ENCODE results near the gene GRM5.
"Not testable (repeated sequence)": the region's sequence is repeated elsewhere in the genome, so short reads cannot be mapped to it uniquely, and the experiment has no call there.

The GRM5 gene

DNA sequence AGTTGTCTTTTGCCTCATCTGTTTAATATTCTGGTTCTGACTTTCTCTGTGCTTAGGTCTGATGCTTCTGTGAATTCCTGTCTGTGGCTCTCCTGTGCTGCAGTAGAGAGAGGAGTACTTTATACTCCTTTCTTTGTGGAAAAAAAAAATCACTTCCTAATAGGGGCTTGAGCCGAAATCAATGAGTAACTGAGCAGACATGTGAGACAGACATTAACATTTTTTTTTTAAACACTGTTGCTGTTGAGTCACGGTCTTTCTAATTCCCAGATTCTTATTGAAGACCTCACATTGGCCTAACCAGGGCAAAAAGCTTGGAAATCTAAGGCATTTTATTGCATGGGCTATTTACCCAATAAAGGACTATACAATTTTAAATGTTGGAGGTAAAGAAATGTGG, 86.1 kb downstream of the GRM5 start:
- Histone ChIP-seq H3K9ac (ENCODE audit: low read length) (no peak overlapping the region), H3K36me3 (replicated peaks; ENCODE audit: low read depth, low read length) (no peaks in the 10 kb centered on the region), H3K4me1 (ENCODE audit: low read length) (no peaks in the 10 kb centered on the region), H3K79me2 (ENCODE audit: low read length) (no peaks in the 10 kb centered on the region), H3K27me3 (ENCODE audit: low read depth, low read length) (no peaks in the 10 kb centered on the region), H3K27ac (ENCODE audit: low read length) (no peak overlapping the region), H4K20me1 (ENCODE audit: insufficient read depth, low read length) (no peaks in the 10 kb centered on the region), H3K4me3 (ENCODE audit: low read length) (no peak overlapping the region), H2AFZ (ENCODE audit: low read depth, low read length) (no peak overlapping the region), H3K4me2 (ENCODE audit: low read length) (no peak overlapping the region), H3K9me3 (ENCODE audit: insufficient read depth, low read length) (no peaks in the 10 kb centered on the region)
- no peak for TF ChIP-seq EZH2phosphoT487 (IDR thresholded peaks at IDR 0.05; ENCODE audit: low read depth)
- TF ChIP-seq, protein P1, sequence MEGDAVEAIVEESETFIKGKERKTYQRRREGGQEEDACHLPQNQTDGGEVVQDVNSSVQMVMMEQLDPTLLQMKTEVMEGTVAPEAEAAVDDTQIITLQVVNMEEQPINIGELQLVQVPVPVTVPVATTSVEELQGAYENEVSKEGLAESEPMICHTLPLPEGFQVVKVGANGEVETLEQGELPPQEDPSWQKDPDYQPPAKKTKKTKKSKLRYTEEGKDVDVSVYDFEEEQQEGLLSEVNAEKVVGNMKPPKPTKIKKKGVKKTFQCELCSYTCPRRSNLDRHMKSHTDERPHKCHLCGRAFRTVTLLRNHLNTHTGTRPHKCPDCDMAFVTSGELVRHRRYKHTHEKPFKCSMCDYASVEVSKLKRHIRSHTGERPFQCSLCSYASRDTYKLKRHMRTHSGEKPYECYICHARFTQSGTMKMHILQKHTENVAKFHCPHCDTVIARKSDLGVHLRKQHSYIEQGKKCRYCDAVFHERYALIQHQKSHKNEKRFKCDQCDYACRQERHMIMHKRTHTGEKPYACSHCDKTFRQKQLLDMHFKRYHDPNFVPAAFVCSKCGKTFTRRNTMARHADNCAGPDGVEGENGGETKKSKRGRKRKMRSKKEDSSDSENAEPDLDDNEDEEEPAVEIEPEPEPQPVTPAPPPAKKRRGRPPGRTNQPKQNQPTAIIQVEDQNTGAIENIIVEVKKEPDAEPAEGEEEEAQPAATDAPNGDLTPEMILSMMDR (IDR thresholded peaks at IDR 0.05; ENCODE audit: low read depth, low read length), result no peak

DNA sequence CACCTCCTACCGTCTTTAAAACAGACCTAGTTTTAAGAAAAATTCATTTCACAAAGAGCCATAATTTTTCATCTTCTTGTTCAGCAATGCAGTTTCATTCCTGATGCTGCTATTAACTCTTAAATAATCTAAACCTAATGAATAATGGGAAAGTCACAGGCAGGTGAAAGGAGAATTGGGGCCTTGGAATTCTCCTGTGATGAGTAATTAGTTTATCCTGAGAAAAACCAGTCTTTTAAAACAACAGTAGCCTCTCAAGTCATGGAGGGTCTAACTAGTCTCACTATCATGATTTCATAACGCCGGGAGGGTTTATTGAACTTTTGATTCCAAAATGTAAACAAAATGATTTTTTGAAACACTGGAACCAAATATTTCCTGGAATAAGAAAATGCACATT, 86.8 kb downstream of the GRM5 start:
- H3K27me3 ChIP-seq (ENCODE audit: low read depth, low read length); H3K4me1 ChIP-seq (ENCODE audit: low read length); H3K79me2 ChIP-seq (ENCODE audit: low read length); H3K4me3 ChIP-seq (ENCODE audit: low read length); H3K27ac ChIP-seq (ENCODE audit: low read length); H3K36me3 ChIP-seq (replicated peaks; ENCODE audit: low read depth, low read length); H3K9me3 ChIP-seq (ENCODE audit: insufficient read depth, low read length); H2AFZ ChIP-seq (ENCODE audit: low read depth, low read length); H3K9ac ChIP-seq (ENCODE audit: low read length); H3K4me2 ChIP-seq (ENCODE audit: low read length); H4K20me1 ChIP-seq (ENCODE audit: insufficient read depth, low read length): not testable (repeated sequence)

DNA sequence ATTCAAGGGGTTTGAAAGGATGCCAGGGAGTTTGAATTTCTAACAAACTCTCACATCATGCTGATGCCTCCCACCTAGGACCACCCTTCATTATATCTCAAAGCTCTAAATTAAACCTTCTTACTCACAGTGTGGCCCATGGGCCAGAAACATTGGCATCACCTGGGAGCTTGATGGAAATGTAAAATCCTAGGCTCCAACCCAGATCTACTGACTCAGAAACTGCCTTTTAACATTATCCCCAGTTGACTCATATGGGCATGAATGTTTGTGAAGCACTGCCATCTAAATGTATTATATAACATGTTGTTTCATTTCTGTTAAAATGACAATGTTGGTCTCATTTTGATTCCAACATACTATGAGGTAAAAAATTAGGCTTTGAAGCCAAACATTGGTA, 90.3 kb downstream of the GRM5 start:
- H3K27me3 ChIP-seq (ENCODE audit: low read depth, low read length); H2AFZ ChIP-seq (ENCODE audit: low read depth, low read length); H3K4me1 ChIP-seq (ENCODE audit: low read length); H3K4me2 ChIP-seq (ENCODE audit: low read length); H3K27ac ChIP-seq (ENCODE audit: low read length); H3K9ac ChIP-seq (ENCODE audit: low read length); H3K9me3 ChIP-seq (ENCODE audit: insufficient read depth, low read length); H3K79me2 ChIP-seq (ENCODE audit: low read length); H3K4me3 ChIP-seq (ENCODE audit: low read length); H4K20me1 ChIP-seq (ENCODE audit: insufficient read depth, low read length); H3K36me3 ChIP-seq (replicated peaks; ENCODE audit: low read depth, low read length): not testable (repeated sequence)

DNA sequence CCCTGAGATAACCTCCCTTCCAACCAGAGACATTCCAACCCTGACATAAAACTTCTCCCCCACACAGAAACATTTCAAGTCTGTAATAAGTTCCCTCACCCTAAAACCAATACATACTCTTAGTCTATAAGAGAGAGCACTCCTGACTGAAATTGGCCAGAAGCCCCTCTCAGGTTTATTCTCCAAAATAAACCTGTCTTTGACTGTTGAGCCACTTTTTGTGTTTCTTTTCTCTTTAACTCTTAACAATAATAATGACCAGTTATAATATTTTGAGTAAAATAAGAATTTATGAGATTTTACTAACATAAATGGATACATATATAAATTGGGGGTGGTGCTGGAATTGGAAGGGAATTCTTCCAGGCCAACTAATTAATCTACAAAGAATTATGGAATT, 93.6 kb downstream of the GRM5 start:
- H3K79me2 ChIP-seq (ENCODE audit: low read length), result no peaks in the 10 kb centered on the region
- H3K27ac ChIP-seq (ENCODE audit: low read length), result no peak overlapping the region
- no peak overlapping the region for H2AFZ ChIP-seq (ENCODE audit: low read depth, low read length)
- H3K27me3 ChIP-seq (ENCODE audit: low read depth, low read length), result no peaks in the 10 kb centered on the region
- H3K9ac ChIP-seq (ENCODE audit: low read length), result no peak overlapping the region
- TF ChIP-seq, protein P1 (IDR thresholded peaks at IDR 0.05; ENCODE audit: low read depth, low read length), result no peak
- no peak for TF ChIP-seq EZH2phosphoT487 (IDR thresholded peaks at IDR 0.05; ENCODE audit: low read depth)
- H4K20me1 ChIP-seq (ENCODE audit: insufficient read depth, low read length), result no peaks in the 10 kb centered on the region
- H3K36me3 ChIP-seq (replicated peaks; ENCODE audit: low read depth, low read length), result no peaks in the 10 kb centered on the region
- no peak overlapping the region for H3K4me2 ChIP-seq (ENCODE audit: low read length)
- no peak overlapping the region for H3K4me3 ChIP-seq (ENCODE audit: low read length)
- H3K4me1 ChIP-seq (ENCODE audit: low read length), result no peaks in the 10 kb centered on the region
- no peaks in the 10 kb centered on the region for H3K9me3 ChIP-seq (ENCODE audit: insufficient read depth, low read length)

DNA sequence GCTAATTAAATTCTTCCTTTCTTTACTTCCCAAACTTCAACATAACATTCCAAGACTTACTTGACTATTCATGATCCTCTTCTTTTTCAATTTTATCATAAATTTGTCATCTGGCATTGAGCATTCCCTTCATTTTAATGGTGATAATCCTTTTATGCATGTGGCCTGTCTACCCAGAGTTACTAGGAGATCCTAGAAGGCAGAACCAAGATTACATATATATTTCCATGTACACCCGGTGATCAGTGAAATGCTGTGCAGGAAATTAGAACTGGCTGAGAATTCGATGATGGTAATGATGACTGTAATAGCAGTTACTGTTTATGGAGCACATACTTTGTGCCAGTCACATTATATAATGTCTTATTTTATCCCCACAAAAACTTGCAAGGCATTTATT, 104.2 kb downstream of the GRM5 start:
- H3K27me3 ChIP-seq (ENCODE audit: low read depth, low read length); H2AFZ ChIP-seq (ENCODE audit: low read depth, low read length); H3K4me1 ChIP-seq (ENCODE audit: low read length); H3K4me3 ChIP-seq (ENCODE audit: low read length); H3K9me3 ChIP-seq (ENCODE audit: insufficient read depth, low read length); H3K79me2 ChIP-seq (ENCODE audit: low read length); H3K27ac ChIP-seq (ENCODE audit: low read length); H4K20me1 ChIP-seq (ENCODE audit: insufficient read depth, low read length); H3K36me3 ChIP-seq (replicated peaks; ENCODE audit: low read depth, low read length); H3K9ac ChIP-seq (ENCODE audit: low read length); H3K4me2 ChIP-seq (ENCODE audit: low read length): not testable (repeated sequence)

DNA sequence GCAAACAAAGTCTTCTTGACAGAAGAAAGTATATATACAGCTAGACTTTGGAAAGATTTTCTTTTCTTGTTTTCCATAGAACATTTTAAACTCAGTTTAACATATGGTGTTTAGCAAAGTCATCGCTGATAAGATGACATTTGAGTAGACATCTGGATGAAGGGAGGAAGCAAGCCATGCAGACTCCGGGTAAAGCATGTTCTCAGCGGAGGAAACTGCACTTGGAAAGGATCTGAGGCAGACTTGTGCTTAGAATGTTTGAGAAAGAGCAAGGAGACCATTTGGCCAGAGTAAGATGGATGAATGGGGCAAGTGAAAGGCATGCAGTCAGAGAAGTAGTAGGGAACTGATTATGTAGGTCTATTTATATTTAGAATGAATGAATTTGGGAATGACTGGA, 105.9 kb downstream of the GRM5 start:
- H3K9me3 ChIP-seq (ENCODE audit: insufficient read depth, low read length); H3K36me3 ChIP-seq (replicated peaks; ENCODE audit: low read depth, low read length); H3K27ac ChIP-seq (ENCODE audit: low read length); H3K79me2 ChIP-seq (ENCODE audit: low read length); H3K4me1 ChIP-seq (ENCODE audit: low read length); H3K9ac ChIP-seq (ENCODE audit: low read length); H3K4me3 ChIP-seq (ENCODE audit: low read length); H3K27me3 ChIP-seq (ENCODE audit: low read depth, low read length); H4K20me1 ChIP-seq (ENCODE audit: insufficient read depth, low read length); H2AFZ ChIP-seq (ENCODE audit: low read depth, low read length); H3K4me2 ChIP-seq (ENCODE audit: low read length): not testable (repeated sequence)
